Liver (tissue), 3 donors: ENCODE data around the gene ROPN1L.

ENCODE experiments used
- CTCF ChIP-seq: fragments of 150-350 bp; IDR thresholded peaks from 2 replicates; pipeline ENCODE4 v1.5.1; 2017; ENCODE audit warnings: improper control_type of control experiment, low read depth, low read length; ENCODE audit not compliant: missing input control
- JUND ChIP-seq, 2 donors: IDR thresholded peaks; 2 replicates each; pipeline ENCODE4 v1.6.1; 2016; ENCODE audit warnings: antibody characterized with exemption in 2 of 2
- MAX ChIP-seq: IDR thresholded peaks from 2 replicates; pipeline ENCODE4 v1.6.1; 2016; ENCODE audit warnings: antibody characterized with exemption
- RAD21 ChIP-seq, 2 donors: IDR thresholded peaks; 2 replicates each; pipeline ENCODE4 v1.6.1; 2016; ENCODE audit warnings: antibody characterized with exemption in 2 of 2, mild to moderate bottlenecking in 2 of 2
- donor health status: healthy.
- donor health status: healthy.

GRCh38 chr5:10432059-10433008, 9.3 kb upstream of the ROPN1L start:
- TF ChIP-seq CTCF, result no peak
- TF ChIP-seq RAD21 (IDR thresholded peaks at IDR 0.05), result no peak
- TF ChIP-seq MAX, result no peak
- TF ChIP-seq JUND (IDR thresholded peaks at IDR 0.05), result no peak
